Mesothelial cell of epicardium (in vitro differentiated cells): ENCODE measurements around the gene MIA3. TPM values are rescaled to one million over a fixed set of nuclear protein-coding genes. Genes with fewer than 3 reads are reported as not detected.

ENCODE experiments used
- DNase-seq, 2 experiments: peaks; one replicate each; pipeline ENCODE4 v3.0.0; 2021; ENCODE audit warnings: low spot score in 2 of 2; ENCODE audit not compliant: unreplicated experiment in 2 of 2
- H3K27ac Mint-ChIP-seq: 2 replicates; pipeline ENCODE4 v1.8.0; 2021; ENCODE audit warnings: mixed read lengths
- H3K27me3 Mint-ChIP-seq: 2 replicates; pipeline ENCODE4 v1.8.0; 2021; ENCODE audit warnings: low read depth, mixed read lengths
- H3K36me3 Mint-ChIP-seq: 2 replicates; pipeline ENCODE4 v1.8.0; 2021; ENCODE audit warnings: mixed read lengths
- H3K4me1 Mint-ChIP-seq: 2 replicates; pipeline ENCODE4 v1.8.0; 2021; ENCODE audit warnings: mixed read lengths
- H3K4me3 Mint-ChIP-seq: 2 replicates; pipeline ENCODE4 v1.8.0; 2021; ENCODE audit warnings: mild to moderate bottlenecking, moderate library complexity, mixed read lengths
- H3K9me3 Mint-ChIP-seq: 2 replicates; pipeline ENCODE4 v1.8.0; 2021; ENCODE audit warnings: mixed read lengths
- CTCF ChIP-seq: fragments of 200-600 bp; sonication (generic); IDR thresholded peaks from one replicate; pipeline ENCODE4 v1.5.0; 2021; ENCODE audit warnings: antibody characterized with exemption; ENCODE audit not compliant: unreplicated experiment
- total RNA-seq: library from RNA; stranded (reverse); gene quantifications from 3 replicates; pipeline ENCODE4 v1.2.1, GENCODE V29; 2021

MIA3 gene
- total RNA-seq, 1 donor from 2014 or later, result 72.9 TPM

- Mint-ChIP-seq H3K27ac (no peak overlapping the region), H3K36me3 (peaks cover 42% of the 10 kb centered on the region), H3K27me3 (no peaks in the 10 kb centered on the region), H3K4me3 (no peak overlapping the region), H3K4me1 (peaks cover 20% of the 10 kb centered on the region), H3K9me3 (no peaks in the 10 kb centered on the region)
- no peak for DNase-seq
- TF ChIP-seq CTCF, result no peak
These were observed 34.8 kb upstream of the MIA3 start for GRCh38 chr1:222583079-222583478.

- Mint-ChIP-seq H3K9me3 (no peaks in the 10 kb centered on the region), H3K27ac (no peak overlapping the region), H3K27me3 (no peaks in the 10 kb centered on the region), H3K4me3 (no peak overlapping the region), H3K4me1 (peaks cover 37% of the 10 kb centered on the region), H3K36me3 (peaks cover 31% of the 10 kb centered on the region)
- no peak for TF ChIP-seq CTCF
- DNase-seq, result no peak
These were observed 31.1 kb upstream of the MIA3 start for GRCh38 chr1:222586842-222587241.

- Mint-ChIP-seq H3K9me3 (no peaks in the 10 kb centered on the region), H3K4me1 (peaks cover 35% of the 10 kb centered on the region), H3K36me3 (peaks cover 19% of the 10 kb centered on the region), H3K4me3 (peak overlapping the region; percentile 4), H3K27ac (no peak overlapping the region), H3K27me3 (no peaks in the 10 kb centered on the region)
- TF ChIP-seq CTCF, result no peak
- no peak for DNase-seq
These were observed 29.8 kb upstream of the MIA3 start for GRCh38 chr1:222588135-222588534.

GRCh38 chr1:222589462-222590302 is 28.2 kb upstream of the MIA3 start, which contains the start of gene TAF1A:
Gene TAF1A (minus strand): TSS chr1:222589933.
- peak within 1 kb of the TSS; percentile 97 for H3K27ac Mint-ChIP-seq
- H3K27me3 Mint-ChIP-seq, result no peaks in the 10 kb centered on the region
- peak within 1 kb of the TSS; percentile 94 for H3K4me3 Mint-ChIP-seq
- H3K36me3 Mint-ChIP-seq, result peaks cover 17% of the 10 kb centered on the region
- H3K4me1 Mint-ChIP-seq, result peaks cover 35% of the 10 kb centered on the region
- DNase-seq, result peak; percentile 58 to 82
- no peak for TF ChIP-seq CTCF
- peaks cover 4% of the 10 kb centered on the region for H3K9me3 Mint-ChIP-seq

GRCh38 chr1:222592171-222592570 is 25.7 kb upstream of the MIA3 start:
- Mint-ChIP-seq H3K4me3 (no peak overlapping the region), H3K36me3 (peaks cover 16% of the 10 kb centered on the region), H3K27ac (no peak overlapping the region), H3K27me3 (no peaks in the 10 kb centered on the region), H3K9me3 (peaks cover 18% of the 10 kb centered on the region), H3K4me1 (peaks cover 28% of the 10 kb centered on the region)
- DNase-seq, result no peak
- TF ChIP-seq CTCF, result no peak
